C1 segment of cervical spinal cord (tissue), 14 donors: ENCODE data around the gene PAQR9.
"Not testable (repeated sequence)": the region's sequence is repeated elsewhere in the genome, so short reads cannot be mapped to it uniquely, and the experiment has no call there.

ENCODE experiments used
- DNase-seq, 14 donors: peaks; one replicate each; lab custom pipeline; 2025; lab: John Stamatoyannopoulos, UW

PAQR9 gene, protein sequence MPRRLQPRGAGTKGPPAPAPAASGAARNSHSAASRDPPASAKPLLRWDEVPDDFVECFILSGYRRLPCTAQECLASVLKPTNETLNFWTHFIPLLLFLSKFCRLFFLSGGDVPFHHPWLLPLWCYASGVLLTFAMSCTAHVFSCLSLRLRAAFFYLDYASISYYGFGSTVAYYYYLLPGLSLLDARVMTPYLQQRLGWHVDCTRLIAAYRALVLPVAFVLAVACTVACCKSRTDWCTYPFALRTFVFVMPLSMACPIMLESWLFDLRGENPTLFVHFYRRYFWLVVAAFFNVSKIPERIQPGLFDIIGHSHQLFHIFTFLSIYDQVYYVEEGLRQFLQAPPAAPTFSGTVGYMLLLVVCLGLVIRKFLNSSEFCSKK

DNA sequence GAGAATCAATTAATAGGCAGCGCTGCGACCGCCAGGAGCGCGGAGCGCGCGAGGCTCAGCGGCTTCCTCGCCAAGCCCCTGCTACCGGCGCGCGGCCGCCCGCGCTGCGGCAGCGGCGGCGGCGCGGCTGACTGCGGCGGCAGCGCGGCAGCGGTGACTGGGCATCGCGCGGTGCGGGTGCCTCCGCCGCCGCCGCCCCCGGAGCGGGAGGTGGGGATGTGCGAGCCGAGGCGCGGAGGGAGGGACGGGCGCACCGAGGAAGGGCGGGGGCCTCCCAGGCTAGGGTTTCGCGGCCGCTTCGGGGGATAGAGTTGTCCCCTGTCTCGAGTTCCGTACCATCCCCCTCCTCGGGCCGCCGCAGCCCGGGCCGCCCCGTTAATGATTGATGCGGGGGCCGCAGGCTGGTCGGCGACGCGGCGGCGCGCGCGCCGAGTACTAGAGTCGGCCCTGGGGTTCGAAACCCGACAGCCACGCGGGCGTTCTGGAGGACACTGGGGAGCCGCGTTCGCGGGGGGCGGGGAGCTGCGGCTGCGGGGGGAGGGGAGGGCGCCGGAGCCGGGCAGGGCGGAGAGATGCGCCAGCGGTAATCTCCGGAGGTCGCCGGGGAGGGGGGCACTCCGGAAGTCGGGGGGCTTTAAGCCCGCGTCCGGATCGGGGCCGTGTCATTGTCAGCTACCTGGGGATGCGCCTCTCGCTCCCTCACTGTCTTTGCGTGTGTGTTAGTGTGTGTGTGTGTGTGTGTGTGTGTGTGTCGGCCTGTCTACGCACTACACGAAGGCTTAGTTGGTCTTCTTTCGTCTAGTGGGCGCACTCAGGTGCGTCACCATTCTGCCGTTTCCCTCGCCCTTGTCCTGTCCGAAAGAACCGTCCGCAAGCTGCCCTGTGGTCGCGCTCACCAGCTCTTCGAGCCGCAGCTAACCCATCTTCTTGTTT, at the start of gene PAQR9:
Gene PAQR9, minus strand, starts transcription at position 159 of the 933 bp plus-strand sequence. CDS start 338 bp downstream, outside the sequence.
- peak in 2 of 14 donors; percentile 14 to 30 for DNase-seq

DNA sequence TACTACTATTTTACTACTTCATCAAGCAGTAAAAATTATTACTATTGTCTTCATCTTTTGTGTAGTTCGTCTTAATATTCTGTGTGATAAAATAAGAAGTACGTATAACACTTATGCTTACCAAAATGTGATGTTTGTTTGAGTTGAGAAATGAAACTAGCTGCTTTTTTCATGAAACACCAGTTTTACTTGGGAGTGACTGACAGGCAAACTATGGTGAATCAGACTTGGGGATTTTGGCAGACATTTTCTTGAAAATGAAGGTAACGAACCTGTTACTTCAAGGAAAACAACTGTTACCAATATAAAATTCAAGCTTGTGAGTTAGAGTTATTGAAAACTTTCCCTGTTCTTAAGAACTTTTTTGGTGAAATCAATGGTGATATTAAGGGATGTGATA, 48.2 kb upstream of the PAQR9 start:
- DNase-seq, result no peak

DNA sequence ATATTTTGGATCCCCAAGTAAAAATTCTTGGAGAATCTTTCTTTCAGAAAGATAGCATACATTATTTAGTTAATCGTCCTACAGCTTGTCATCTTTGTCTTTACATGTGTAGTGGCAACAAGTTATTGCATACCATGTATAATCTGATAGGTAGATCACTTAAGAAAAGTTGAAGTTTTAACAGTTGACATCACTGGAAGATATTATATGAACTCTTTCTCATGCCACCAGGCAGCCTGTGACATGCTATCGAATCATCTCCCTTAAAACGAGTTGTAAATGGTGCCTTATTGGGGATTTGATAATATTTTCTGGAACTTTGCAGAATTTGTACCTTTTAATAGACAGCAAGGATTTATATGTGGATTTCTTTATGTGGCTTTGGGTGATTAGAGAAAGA, 46.5 kb upstream of the PAQR9 start:
- no peak for DNase-seq

DNA sequence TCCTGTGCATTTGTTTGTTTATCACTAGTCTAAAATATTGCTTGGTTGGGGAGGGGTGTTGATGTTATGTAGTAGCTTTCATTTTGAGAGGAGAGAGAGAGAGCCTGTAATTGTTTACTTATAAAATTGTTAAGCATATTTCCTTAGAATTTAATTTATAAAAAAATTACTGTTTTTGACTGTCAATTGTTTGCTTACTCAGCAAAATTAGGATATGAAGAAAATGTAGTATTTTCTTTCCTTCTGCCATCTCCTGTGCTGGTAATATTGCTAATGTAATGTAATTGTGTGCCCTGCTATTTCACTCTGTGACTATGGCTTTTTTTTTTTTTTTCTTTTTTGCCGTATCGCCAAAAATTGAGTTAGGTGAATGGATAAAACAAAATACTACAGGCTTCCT, 41.3 kb upstream of the PAQR9 start:
- DNase-seq, result no peak

DNA sequence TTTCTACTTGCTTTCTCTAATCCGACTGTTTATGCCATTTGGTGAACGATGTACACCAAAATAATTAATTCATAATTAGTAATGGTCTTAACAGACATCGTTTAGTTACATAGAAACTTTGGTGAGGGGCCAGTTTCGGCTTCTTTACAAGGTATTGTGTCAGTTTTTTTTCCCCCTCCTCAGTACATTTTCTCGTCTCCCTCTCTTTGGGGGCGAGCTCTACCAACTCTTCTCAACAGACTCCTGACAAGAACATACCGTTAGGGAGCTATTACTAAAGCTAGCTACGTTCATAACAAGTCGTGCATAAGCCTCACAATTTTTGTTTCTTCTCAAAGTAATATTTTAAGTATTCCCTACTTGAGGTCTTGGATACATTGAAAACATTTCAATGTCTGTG, 39.3 kb upstream of the PAQR9 start:
- DNase-seq, result no peak

DNA sequence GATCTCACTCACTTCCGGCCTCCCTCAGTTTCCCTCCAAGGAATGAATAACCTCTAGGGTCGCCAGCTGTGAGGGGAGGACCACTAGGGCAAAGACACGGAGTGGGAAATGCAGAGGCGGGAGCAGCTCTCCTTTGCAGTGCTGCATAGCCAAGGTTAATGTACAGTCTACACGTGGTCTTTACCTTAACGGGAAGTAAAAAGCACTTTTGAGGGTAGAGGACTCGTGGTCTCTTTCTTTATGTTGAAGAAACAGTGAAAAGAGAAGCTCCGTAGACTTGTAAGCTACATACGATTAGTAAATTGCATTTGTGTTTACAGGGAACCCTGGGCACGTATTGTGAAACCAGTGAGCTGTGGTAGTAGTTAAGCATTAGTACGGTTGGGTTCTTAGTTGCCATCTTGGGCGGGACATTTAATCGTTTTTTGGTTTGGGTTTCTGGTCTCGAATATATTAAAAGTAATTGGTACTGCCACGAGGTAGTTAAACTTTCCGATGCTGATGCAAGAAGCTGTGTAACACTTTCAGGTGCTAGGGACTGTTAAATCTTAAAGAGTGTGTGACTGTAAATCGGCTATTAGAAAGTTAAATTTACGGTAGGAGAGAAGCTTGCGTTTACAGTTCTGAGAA, 38.7 kb upstream of the PAQR9 start:
- no peak for DNase-seq

DNA sequence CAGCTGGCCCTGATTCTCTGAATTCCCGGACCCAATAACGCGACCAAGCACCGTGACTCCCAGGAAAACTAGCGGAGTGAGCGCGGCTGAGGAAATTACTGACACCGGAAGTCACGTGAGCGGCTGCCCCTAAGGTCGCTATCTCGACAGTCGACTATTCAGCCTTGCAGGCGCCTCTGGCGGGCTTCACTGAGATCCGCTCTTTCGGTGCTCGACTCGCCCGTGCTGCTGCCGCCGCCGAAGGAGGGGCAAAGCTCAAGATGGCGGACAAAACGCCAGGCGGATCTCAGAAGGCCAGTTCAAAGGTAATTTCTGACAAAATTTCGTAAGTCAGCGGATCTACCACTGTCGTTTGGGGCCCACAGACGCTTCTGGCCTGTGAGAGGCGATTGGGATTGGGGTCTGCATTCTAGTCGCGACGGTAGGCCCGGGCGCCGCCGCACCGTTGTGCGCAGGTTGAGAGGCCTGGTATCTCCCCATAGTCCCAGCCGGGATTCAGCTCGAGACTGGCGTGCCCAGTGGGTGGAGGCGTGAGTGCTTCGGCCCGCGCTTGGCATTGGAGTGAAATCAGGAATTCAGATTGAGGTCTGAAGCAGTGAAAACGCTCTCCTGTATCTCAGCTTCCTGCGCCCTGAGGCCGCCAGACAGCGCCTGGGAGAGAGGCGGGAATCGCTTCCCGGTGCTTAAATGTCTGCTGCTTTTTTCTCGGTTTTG, 38.1 kb upstream of the PAQR9 start, which contains the start of gene U2SURP:
Gene U2SURP, plus strand, starts transcription at position 202 of the 714 bp plus-strand sequence. Its CDS starts 59 bp downstream, at position 261.
- peak; percentile 73 to 96 (median 93) for DNase-seq

DNA sequence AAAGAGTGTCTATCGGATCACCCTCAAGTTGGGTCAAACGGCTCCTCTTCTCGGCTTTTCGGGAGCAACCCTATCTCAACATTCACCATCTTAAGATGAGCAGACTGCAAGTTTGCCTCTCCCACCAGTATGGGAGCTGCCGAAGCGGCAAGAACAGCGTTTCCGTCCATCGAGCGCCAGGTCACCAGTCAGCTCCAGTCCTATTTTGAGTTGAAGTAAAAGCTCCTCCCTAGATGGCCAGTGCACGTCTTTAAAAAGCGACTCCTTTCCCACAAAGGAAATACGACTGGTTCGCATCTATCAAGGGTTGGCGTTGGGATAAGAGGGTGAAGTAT, 37.5 kb upstream of the PAQR9 start:
- no peak for DNase-seq

DNA sequence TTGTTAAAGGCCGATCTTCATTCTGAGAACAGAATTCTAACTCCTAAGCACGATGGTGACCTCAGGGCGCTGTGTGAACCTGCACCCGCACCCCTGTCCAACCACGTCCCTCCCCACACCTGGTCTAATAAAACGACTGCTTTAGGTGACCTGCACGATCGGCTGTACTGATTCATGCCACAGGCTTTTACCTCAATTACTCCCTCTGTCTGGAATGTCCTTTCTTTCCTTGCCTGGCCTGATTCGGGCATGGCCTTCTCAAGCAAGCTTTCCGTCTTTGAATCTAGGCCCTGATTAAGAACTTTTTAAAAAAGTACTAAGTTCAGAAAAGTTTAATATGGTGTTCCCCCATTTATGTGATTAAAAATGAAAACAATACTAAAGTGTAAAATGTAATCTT, 37.1 kb upstream of the PAQR9 start:
- DNase-seq, result no peak

DNA sequence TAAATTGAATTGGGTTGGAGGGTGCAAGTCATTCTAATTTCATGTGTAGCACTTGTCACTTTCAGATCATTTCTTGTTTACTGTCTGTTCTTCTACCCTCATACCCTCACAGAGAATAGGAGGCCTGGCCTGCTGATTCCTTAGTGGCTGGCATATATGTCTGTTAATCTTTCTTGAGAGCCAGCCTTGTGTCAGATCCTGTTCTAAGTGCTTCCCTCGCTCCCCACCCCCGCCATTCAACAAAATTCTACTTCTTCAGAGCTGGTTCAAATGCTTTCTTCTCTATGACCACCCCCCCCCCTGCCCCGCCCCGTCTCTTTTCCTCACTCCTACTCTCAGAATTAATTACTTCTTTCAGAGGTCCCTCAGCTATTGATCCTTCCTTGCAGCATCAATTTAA, 36.4 kb upstream of the PAQR9 start:
- DNase-seq, result no peak

DNA sequence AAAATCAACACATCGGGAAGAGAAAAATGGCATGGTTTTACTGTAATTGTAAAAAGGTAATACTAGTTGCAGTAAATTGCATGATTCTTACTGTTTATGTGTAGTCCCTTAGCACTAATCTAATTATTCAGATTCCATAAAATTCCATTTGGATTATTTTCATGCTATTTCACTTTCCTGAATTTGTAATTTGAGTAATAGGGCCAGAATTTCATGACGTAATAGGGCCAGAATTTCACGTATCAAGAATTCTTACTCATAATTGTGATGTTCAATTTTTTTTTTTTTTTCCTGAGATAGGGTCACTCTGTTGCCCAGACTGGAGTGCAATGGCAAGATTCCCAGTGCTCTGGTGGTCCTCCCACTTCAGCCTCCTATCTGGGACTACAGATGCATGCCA, 35.0 kb upstream of the PAQR9 start:
- no peak for DNase-seq

DNA sequence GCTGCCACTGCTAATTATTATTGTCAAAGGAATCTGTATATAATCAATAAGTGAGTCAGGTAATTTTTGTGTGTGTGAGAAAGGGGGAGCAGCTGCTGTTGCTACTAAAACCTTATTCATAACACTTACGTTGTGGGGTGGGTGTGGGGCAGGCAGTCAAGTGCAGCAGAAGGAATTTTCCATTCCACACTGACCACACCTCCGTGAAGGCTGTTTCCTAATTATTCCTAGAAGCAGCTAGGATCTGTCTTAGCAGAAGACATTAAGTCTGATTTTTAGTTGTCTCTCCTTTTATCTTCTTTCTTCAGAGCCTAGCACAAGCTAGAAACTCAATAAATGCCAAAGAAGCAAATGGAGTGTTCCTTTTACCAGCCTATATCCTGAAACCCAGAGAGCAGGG, 33.9 kb upstream of the PAQR9 start:
- no peak for DNase-seq

DNA sequence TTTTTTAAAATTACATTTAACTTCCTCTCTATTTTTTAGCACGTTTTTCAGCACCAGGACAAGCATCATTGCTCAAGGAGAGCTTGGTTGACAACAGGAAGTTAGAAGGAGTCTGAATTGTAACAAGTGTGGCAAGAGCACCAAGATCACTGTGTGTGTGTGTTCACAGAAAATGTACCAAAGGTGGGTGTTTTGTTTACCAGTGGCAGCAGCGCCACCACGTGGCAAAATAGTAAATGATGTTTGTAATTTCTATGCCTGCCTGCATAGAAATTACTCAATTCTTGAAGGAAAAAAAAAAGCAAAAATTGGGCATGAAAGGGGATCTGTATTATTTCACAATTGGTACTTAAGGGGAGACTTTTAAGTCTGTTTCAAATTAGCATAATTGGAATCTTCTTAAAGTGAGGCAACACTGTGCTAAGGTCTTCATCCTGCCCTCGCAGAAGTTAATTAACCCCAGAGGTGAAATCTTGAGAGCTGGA, 30.5 kb upstream of the PAQR9 start:
- DNase-seq, result peak in 8 of 14 donors; percentile 2 to 34 (median 19)

DNA sequence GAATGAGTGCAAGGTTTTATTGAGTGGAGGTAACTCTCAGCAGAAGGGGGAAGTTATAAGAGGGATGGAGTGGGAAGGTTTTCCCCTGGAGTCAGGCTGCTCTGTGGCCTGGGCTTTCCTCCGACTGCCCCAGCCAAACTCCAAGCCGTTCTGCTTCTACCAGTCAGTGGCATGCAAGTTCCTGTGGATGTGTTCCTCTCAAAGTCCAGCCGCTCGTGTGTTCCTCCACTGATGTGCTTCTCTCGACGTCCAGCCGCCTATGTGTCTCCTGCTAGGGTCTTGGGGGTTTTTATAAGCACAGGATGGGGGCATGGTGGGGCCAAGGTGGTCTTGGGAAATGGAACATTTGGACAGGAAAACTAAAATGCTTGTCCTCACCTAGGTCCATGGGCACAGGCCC, 28.8 kb upstream of the PAQR9 start:
- DNase-seq, result no peak

DNA sequence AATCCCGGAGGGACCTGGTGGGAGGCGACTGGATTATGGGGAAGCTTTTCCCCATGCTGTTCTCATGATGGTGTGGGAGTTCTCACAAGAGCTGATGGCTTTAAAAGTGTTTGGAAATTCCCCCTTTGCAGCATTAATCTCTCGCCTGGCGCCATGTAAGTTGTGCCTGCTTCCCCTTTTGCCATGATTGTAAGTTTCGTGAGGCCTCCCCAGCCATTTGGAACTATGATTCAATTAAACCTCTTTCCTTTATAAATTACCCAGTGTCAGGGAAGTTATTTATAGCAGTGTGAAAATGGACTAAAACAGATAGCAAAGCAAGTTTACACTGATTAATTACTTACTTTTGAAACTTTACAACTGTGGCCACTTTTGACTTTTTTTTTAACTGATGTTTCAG, 27.2 kb upstream of the PAQR9 start:
- no peak for DNase-seq

DNA sequence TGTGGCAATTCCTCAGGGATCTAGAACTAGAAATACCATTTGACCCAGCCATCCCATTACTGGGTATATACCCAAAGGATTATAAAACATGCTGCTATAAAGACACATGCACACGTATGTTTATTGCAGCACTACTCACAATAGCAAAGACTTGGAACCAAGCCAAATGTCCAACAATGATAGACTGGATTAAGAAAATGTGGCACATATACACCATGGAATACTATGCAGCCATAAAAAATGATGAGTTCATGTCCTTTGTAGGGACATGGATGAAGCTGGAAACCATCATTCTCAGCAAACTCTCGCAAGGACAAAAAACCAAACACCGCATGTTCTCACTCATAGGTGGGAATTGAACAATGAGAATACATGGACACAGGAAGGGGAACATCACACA, 25.4 kb upstream of the PAQR9 start:
- not testable (repeated sequence) for DNase-seq

DNA sequence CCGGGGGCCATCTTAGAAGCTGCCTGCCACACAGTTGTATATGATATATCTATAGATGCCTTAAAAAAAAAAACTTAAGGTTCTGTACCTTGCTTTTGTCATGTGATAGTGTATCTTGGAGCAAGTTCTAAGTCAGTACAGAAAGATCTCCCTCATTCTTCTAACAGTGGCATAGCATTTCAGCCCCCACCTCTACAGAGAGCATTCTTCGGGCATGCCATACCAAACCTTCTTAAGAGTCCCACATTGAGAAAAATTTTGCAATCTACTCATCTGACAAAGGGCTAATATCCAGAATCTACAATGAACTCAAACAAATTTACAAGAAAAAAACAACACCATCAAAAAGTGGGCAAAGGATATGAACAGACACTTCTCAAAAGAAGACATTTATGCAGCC, 24.7 kb upstream of the PAQR9 start:
- DNase-seq, result not testable (repeated sequence)

DNA sequence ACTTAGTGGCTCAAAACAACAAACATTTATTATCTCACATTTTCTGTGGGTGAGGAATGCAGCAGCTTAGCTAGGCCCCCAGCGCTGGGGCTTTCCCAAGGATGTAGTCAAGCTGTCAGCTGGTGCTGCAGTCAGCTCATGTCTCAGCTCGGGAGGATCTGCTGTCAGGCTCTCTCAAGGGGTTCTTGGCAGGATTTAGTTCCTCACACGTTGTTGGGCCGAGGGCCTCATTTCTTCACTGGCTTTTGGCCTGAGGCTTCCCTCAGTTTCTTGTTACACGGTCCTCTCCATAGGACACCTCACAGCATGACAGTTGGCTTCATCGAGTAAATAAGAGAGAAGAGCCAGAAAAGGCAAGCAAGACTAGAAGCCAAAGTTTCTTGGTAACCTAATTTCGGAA, 24.2 kb upstream of the PAQR9 start:
- peak in 1 of 14 donors; percentile 36 for DNase-seq

DNA sequence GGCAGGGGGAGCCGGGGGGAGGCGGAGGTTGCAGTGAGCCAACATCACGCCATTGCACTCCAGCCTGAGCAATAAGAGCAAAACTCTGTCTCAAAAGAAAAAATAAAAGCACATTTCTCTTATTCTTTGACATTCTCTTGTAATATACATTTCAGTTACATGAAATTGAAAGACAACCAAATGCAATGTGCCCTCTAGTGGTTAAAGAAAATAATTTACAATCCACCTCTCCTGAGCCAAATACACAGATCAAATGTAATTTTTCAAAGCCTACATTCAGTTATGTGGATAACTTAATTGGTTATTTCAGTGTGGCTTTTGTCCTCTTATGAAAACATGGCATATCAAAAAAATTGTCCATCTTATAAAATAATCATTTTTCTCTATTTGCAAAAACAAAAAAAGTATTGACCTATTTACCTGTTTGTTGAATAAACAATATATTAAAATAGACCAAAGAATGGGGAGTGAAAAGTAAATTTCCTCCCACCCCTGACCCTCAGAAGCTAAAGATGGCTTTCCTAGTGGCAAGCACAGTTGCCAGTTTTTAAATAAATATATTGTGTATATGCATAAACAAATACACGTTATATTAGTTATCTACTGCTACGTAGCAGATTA, 23.7 kb upstream of the PAQR9 start:
- DNase-seq, result peak in 1 of 14 donors; percentile 20

DNA sequence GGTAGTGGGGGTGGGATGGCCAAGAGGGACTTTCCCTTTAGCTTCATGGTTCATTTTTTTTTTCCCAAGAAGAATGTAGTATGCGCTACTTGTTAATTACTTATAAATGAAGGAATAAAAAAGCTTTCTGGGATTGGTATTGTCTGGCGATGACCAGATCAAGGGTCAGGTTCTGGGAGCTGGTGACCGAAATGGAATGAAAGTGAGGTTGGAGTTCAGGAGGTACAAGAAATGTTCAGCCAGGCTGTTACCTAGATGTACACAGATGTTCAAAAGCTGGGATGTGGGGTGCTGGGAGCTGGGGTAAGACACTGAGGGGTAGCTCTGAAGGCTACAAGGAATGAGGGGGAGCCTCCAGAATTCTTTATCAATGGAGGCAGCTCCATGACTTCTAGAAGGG, 20.8 kb upstream of the PAQR9 start:
- DNase-seq, result no peak

DNA sequence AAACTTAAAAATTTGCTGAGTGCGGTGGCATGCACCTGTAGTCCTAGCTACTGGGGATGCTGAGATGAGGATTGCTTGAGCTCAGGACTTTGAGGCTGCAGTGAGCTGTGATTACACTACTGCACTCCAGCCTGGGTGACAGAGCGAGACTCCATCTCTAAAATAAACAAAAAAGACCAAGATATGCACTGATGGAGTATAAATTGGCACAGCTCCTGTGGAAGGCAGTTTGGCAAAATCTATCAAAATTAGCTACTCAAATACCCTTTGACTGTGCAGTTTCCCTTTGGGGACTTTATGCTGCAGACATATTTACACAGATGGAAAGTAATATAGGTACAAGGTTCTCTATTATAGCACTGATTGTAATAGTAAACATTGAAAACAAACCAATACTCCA, 19.8 kb upstream of the PAQR9 start:
- DNase-seq, result no peak
